CD4-positive, alpha-beta T cell treated with Interleukin-17A for 1 hour (primary cell): ENCODE data around the gene FOSL2.
A peak's percentile ranks its signal among the peaks of the same experiment; 100 is the strongest.
"Not testable (repeated sequence)": the region's sequence is repeated elsewhere in the genome, so short reads cannot be mapped to it uniquely, and the experiment has no call there.

Experiments
- DNase-seq: peaks from one replicate; pipeline ENCODE4 v3.0.0-alpha.2; 2020

Gene FOSL2

DNA sequence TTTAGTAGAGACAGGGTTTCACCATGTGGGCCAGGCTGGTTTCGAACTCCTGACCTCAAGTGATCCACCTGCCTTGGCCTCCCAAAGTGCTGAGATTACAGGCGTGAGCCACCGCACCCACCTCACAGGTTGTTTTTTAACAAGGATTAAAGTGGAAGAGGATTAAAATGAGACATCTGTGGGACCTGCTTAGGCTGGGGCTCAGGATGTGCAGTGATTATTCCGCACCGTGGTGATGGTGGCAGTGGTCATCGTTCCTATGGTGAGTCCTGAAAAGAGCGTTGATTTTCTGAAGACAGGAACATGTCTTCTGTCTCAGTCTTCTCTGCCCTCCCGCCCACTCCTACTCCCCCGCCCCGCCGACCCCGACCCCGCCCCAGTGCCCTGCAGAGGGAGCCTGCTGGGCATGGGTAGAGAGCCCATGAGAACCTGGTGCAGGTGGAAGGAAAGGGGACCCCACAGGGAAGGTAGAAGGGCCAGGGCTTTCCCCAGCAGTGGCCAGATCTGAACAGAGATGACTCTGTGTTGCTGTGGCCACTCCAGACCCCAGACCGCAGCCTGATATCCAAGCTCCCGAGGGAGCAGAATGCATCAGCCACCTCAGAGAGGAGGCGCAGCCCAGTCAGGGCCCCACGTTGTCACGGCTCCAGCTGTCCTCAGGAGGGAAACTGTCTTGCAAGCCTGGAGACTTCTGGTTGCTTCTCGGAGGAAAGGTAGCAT is 34.5 kb upstream of the FOSL2 start:
- no peak for DNase-seq

- peak; percentile 26 for DNase-seq
Observed at GRCh38 chr2:28358668-28359201, 33.9 kb upstream of the FOSL2 start.

DNA sequence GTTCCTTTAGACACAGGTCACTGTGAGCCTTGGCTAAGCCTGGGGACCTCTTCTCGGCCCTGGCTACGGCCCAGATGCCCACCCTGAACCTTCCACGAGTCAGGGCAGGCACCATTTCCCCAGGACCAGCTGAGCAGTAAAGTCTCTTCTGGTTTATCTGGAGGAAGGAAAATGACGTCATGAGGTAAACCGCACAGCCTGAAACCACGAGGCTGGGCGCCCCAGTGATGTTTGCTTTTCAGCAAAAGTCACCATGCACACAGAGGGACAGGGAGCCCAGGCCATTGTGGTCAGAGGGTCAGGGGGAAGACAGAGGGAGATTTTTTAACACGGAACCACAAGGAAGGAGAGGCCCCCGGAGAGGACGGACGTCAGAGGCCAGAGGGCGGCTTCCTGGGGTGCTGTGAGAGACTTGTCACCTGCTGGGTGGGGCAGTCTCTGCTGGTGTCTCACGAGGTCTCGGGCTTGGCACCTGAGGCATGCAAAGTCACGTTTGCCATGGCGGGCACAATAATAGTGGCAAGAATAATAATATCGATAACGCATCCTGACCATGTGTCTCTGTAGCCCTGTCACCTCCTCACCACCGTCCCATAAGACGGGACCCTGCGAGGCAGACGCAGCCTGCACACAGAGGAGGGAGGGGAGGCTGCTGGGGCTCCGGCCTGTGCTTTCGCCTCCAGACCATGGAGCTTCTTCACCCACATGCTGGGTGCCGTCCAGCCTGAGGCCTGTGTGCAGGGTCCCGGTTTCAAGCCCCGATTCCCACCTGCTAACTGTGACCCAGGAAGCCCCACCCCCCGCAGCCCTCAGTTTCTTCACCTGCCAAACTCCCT is 33.2 kb upstream of the FOSL2 start:
- DNase-seq, result peak; percentile 92

DNA sequence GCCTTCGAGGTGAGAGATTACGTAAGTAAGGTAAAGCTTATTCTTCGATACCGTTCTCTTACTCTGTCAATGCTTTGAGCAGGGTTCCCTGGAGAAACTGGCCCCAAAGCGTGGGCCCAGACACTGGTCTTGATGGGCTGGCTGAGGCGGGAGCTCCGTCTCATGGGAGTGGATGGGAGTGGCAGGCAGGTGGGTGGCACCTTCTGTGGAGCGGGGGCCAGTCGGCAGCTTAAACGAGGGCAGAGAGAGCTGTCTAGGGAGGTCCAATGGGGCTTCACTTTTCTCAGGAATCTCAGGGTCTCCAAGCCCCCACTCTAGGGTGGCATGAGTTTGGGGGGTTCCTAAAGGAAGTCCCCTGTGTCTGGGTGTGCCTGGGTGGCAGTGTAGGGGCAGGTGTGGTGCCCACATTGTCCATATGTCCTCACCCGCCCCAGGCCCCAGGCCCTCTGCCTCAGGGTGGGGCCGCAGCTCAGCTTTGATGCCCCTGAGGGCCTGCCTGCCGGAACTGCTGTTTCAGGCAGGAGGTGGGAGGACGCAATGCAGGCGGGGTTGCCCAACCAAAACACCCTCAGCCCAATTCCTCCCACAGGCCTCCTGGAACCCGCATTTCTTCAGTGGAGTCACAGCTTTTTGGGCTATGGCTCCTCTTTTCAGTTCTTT is 32.5 kb upstream of the FOSL2 start:
- DNase-seq, result no peak

GRCh38 chr2:28360718-28361293 is 31.9 kb upstream of the FOSL2 start:
- no peak for DNase-seq

DNA sequence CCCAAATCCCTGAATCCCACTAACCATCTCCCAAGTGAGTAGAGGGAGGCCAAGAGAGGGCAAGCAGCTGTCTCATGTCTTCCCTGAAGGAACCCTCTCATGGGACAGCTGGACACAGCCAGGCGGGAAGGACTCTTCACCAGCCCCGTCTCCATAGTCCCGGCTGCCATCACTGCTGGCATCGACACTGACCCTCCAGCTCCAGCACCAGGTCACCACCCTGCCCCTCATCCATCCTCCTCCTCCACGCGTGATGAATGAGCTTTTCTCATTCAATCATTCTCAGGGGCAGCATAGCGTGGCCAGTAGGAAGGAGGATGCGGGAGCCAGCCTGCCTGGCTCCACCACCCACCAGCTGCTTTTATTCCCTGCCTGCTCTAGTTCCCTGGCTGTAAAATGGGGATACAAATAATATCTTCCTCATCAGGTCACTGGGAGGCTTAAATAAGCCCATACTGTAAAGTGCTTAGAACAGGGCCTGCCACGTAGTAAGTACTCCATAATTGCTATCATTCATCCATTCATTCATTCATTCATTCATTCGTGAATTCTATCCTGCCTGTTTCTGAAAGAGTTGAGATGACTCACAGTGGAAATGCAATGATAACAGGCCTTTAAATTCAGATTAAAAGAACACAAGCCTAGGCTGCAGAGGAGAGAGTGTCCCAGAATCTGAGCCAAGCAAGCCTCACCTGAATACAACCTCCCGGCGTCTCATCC is 30.5 kb upstream of the FOSL2 start:
- no peak for DNase-seq

- DNase-seq, result no peak
Observed at GRCh38 chr2:28362991-28363521, 29.6 kb upstream of the FOSL2 start.

DNA sequence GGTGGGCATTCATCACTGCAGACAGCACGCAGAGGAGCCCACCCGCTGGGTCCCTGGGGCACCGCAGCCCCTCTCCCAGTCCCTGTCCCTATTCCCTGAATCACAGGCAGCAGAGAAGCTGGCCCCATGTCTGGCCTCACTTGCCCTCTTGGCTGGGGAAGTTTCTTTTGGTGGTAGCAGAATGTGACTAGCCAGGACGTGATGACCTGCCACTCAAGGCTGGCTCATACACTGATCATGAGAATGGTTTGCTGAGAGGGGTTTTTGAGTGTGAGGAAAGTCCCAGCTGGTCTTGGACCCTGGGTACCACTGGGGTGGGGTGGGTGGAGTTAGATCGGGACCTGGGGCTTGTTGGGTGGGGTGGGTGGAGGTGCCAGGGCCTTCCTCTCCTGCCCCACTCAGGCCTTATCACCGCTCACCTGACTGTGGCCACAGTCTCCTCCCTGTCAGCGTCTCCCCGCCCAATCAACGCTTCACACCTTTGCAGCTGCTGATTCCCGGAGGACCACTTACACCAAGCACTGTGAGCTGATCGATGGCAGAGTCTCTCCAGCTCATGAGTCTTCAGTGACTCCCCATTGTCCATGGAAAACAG is 28.9 kb upstream of the FOSL2 start:
- DNase-seq, result no peak

DNA sequence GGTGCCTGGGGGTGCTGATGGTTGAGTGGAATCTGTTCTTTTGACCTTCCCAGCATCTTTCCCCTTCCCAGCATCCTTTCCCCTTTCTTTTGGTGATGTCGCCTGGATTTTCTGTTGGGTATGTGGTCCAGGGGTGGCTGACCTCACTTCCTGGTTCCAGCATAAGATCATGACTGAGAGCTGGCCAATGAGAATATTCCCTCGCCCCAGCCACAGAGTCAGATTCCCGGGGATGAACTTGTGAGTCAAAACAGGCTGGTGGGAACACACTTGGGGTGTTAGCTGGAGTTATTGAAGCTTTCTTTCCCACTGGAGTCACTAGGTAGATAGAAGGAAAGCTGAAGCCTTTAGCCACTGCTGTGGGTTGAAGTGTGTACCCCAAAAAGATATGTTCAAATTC is 28.0 kb upstream of the FOSL2 start:
- no peak for DNase-seq

DNA sequence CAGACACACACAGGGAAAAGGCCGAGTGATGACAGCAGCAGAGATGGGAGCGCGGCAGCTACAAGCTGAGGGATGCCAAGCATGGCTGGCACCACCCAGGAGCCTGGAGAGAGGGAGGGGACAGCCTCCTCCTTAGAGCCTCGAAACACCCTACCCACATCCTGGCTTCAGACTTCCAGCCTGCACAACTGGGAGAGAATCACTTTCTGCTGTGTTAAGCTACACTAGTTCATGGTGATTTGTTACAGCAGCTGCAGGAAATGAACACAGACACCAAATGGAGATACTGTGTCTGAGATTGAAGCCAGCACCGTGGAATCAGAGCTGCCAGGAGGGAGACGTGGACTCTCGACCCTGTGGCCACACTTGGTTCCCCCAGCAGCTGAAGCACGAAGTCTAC is 27.5 kb upstream of the FOSL2 start:
- no peak for DNase-seq

GRCh38 chr2:28366149-28366495 is 26.5 kb upstream of the FOSL2 start:
- DNase-seq, result no peak

GRCh38 chr2:28366496-28367282 is 26.0 kb upstream of the FOSL2 start:
- DNase-seq, result peak; percentile 85

GRCh38 chr2:28367667-28368356 is 24.8 kb upstream of the FOSL2 start:
- DNase-seq, result no peak

DNA sequence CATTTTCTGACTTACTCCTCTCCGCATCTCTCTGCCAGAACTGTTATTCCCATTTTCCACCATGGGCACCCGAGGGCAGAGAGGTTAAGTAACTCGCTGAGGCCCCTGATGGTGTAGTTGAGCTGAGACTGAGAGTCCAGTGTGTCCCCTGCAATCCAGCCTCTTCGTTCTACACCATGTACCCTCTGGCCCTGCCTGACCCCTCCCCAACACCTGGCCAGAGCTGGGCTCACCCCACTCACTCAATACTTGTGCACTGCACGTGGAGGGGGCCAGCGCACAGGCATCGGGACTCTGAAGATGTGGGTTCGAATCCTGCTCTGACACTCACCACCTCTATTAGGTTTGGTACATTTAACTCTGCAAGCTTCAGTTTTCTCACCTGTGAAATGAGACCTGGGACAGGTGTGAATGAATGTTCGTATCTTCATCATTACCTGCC is 24.3 kb upstream of the FOSL2 start:
- DNase-seq, result no peak

- no peak for DNase-seq
Observed at GRCh38 chr2:28369358-28369757, 23.3 kb upstream of the FOSL2 start.

DNA sequence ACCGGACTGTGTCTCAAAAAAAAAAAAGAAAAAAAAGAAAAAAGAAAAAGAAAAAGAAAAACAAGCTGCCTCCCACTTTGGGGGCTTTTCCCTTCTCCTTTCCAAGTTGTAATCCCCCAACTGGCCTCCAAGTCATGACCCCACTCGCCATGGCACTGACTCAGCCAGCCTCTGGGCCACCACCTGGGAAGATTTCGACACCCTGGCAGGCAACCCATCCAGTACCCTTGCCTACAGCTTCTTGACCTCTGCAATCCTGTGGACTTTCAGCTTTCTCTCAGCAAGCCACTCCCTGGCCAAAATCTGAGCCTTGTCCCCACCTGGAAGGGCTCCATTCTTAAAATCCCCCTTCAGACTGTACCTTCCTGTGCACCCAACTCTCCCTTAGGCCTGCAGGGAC is 22.3 kb upstream of the FOSL2 start:
- no peak for DNase-seq

- not testable (repeated sequence) for DNase-seq
Observed at GRCh38 chr2:28371728-28372127, 20.9 kb upstream of the FOSL2 start.

- DNase-seq, result no peak
Observed at GRCh38 chr2:28373854-28374253, 18.8 kb upstream of the FOSL2 start.

- no peak for DNase-seq
Observed at GRCh38 chr2:28374331-28374730, 18.3 kb upstream of the FOSL2 start.

DNA sequence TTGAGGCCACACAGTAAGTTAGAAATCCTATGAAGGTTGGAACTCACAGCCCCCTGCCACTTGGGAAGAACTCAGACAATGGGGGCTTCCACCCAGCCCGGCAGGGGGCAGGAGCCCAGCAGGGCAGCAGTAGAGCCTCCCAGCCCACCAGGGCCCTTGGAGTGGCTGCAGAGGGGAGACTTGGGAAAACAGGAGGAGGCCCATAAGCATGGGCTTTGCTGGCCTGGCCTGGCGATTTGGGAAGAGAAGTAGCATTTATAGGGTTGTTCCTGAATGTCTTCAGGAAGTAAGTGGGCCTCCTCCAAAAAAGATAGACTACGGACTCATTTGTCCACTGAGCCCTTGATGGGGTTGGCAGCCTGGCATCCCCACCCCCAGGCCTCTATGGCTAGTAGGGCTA is 17.4 kb upstream of the FOSL2 start:
- no peak for DNase-seq
